Suppressor macrophage treated with lipopolysaccharide for 4 hours (primary cell): Measurements from ENCODE around the gene LECT2.

ENCODE experiments used
- DNase-seq: peaks from one replicate; pipeline ENCODE4 v3.0.0-alpha.2; 2020

Gene LECT2

GRCh38 chr5:135954899-135955298, at the start of gene LECT2:
LECT2 (minus strand) TSS chr5:135954983; CDS start chr5:135954833, 150 bp downstream.
- DNase-seq: no peak

- DNase-seq: peak; percentile 43
Measured at GRCh38 chr5:136004436-136004835, 49.7 kb upstream of the LECT2 start.

- DNase-seq: no peak
Measured at GRCh38 chr5:136001466-136001981, 46.7 kb upstream of the LECT2 start.

- peak; percentile 57 for DNase-seq
Measured at GRCh38 chr5:136000932-136001331, 46.1 kb upstream of the LECT2 start.

- no peak for DNase-seq
Measured at GRCh38 chr5:136000147-136000546, 45.4 kb upstream of the LECT2 start.

GRCh38 chr5:135999406-136000139, 44.8 kb upstream of the LECT2 start:
- peak; percentile 91 for DNase-seq

- DNase-seq: no peak
Measured at GRCh38 chr5:135998889-135999288, 44.1 kb upstream of the LECT2 start.

- no peak for DNase-seq
Measured at GRCh38 chr5:135997673-135998335, 43.0 kb upstream of the LECT2 start.

- peak; percentile 65 for DNase-seq
Measured at GRCh38 chr5:135996611-135997010, 41.8 kb upstream of the LECT2 start.

GRCh38 chr5:135995976-135996375, 41.2 kb upstream of the LECT2 start:
- no peak for DNase-seq

- DNase-seq: no peak
Measured at GRCh38 chr5:135993880-135994636, 39.3 kb upstream of the LECT2 start.

GRCh38 chr5:135993335-135993879, 38.6 kb upstream of the LECT2 start:
- DNase-seq: no peak

- DNase-seq: no peak
Measured at GRCh38 chr5:135991429-135991828, 36.6 kb upstream of the LECT2 start.

- DNase-seq: peak; percentile 50
Measured at GRCh38 chr5:135990528-135991255, 35.9 kb upstream of the LECT2 start.

- no peak for DNase-seq
Measured at GRCh38 chr5:135989686-135990085, 34.9 kb upstream of the LECT2 start.

- DNase-seq: no peak
Measured at GRCh38 chr5:135988546-135988945, 33.8 kb upstream of the LECT2 start.

- no peak for DNase-seq
Measured at GRCh38 chr5:135986891-135987401, 32.2 kb upstream of the LECT2 start.

- no peak for DNase-seq
Measured at GRCh38 chr5:135986401-135986800, 31.6 kb upstream of the LECT2 start.

GRCh38 chr5:135985951-135986350, 31.2 kb upstream of the LECT2 start:
- DNase-seq: no peak

- peak; percentile 20 for DNase-seq
Measured at GRCh38 chr5:135980620-135981019, 25.8 kb upstream of the LECT2 start.

- DNase-seq: no peak
Measured at GRCh38 chr5:135979510-135979909, 24.7 kb upstream of the LECT2 start.

GRCh38 chr5:135978993-135979392, 24.2 kb upstream of the LECT2 start:
- no peak for DNase-seq
